ENCODE data around the gene PRH1. TPM values are rescaled to one million over a fixed set of nuclear protein-coding genes. Genes with fewer than 3 reads are reported as not detected.

The PRH1 gene
- total and polyA plus RNA-seq, 2 of the 8 experiments (the other 6 are each of a cell fraction or from before 2014, with no cell fraction given), result 4.5 to 6.5 TPM

- Histone ChIP-seq H3K4me3 (ENCODE audit: extremely low read depth in 1 of 4, insufficient read depth in 2 of 4, low read depth in 3 of 4, low read length in 4 of 4) (no peak overlapping the region), H3K27ac (ENCODE audit: low read depth, low read length) (no peak overlapping the region), H4K91ac (replicated peaks; ENCODE audit: insufficient read length, low read length) (no peak overlapping the region), H3K56ac (replicated peaks; ENCODE audit: insufficient read length, low read depth, low read length) (no peak overlapping the region), H3K23me2 (ENCODE audit: low read depth, low read length) (no peaks in the 10 kb centered on the region), H3K4ac (replicated peaks; ENCODE audit: insufficient read length, low read depth, low read length) (no peak overlapping the region), H2BK15ac (ENCODE audit: low read length) (no peak overlapping the region), H3K4me2 (ENCODE audit: insufficient read depth in 1 of 2, low read depth in 2 of 2, low read length in 2 of 2) (no peak overlapping the region), H3K18ac (ENCODE audit: extremely low read depth, low read length) (no peak overlapping the region), H2BK5ac (ENCODE audit: low read depth, low read length) (no peak overlapping the region; the same call in 1 of the 2 replicates), H4K8ac (ENCODE audit: extremely low read depth, insufficient read depth, low read length) (no peak overlapping the region; the same call in 1 of the 2 replicates), H3K23ac (ENCODE audit: insufficient read length) (no peak overlapping the region), H4K5ac (ENCODE audit: insufficient read length, low read depth, low read length) (no peak overlapping the region), H2BK20ac (ENCODE audit: low read length) (no peak overlapping the region), H2BK12ac (ENCODE audit: low read depth, low read length) (no peak overlapping the region), H3K4me1 (replicated peaks in 1 of 4; ENCODE audit: control insufficient read depth in 3 of 4, insufficient read depth in 4 of 4, low read length in 3 of 4) (no peaks in the 10 kb centered on the region), H2AFZ (ENCODE audit: low read length) (no peak overlapping the region), H3K9me3 (ENCODE audit: insufficient read depth in 2 of 2, low read depth in 1 of 2, low read length in 1 of 2) (peaks cover 18 to 20% of the 10 kb centered on the region in 2 experiments), H3K9ac (replicated peaks in 1 of 4; ENCODE audit: extremely low read depth in 1 of 4, low read depth in 3 of 4, low read length in 3 of 4) (no peak overlapping the region), H3K36me3 (ENCODE audit: control insufficient read depth in 2 of 4, insufficient read depth in 4 of 4, low read length in 3 of 4) (peaks cover 0 to 14% (median 3%) of the 10 kb centered on the region in 4 experiments; a peak in 3 of 8 replicates), H3K14ac (ENCODE audit: insufficient read length) (no peak overlapping the region), H2AK5ac (ENCODE audit: low read depth, low read length) (peak overlapping the region; percentile 87; the same call in 1 of the 2 replicates), H3K79me2 (ENCODE audit: control insufficient read depth in 1 of 2, insufficient read depth in 2 of 2, low read length in 2 of 2) (no peaks in the 10 kb centered on the region), H4K20me1 (replicated peaks in 1 of 2; ENCODE audit: control insufficient read depth in 1 of 2, insufficient read depth in 2 of 2, low read length in 2 of 2) (peaks cover 0 to 3% of the 10 kb centered on the region in 2 experiments), H3K27me3 (replicated peaks in 1 of 4; ENCODE audit: control insufficient read depth in 3 of 4, extremely low read depth in 1 of 4, insufficient read depth in 3 of 4, low read length in 3 of 4) (no peaks in the 10 kb centered on the region), H3K79me1 (ENCODE audit: low read depth, low read length) (no peaks in the 10 kb centered on the region), H2BK120ac (replicated peaks; ENCODE audit: low read depth, low read length) (no peak overlapping the region)
- FAIRE-seq, result no peak
- DNase-seq (ENCODE audit: low read depth in 1 of 2, low spot score in 2 of 2), result no peak
- WGBS, 2 experiments (ENCODE audit: extremely low coverage in 1 of 2, insufficient coverage in 1 of 2, insufficient read length in 1 of 2, insufficient replicate concordance in 2 of 2, low coverage in 1 of 2, low lambda C conversion rate in 2 of 2, missing lambda C conversion rate in 1 of 2), result 94% methylated on average over 2 of the region's 2 CpGs; no CpG with 5 or more reads in 1 of the 2 experiments
- POLR2A ChIA-PET (ENCODE audit: partially characterized antibody), result no interaction called here
- CTCF ChIA-PET (ENCODE audit: partially characterized antibody), result interaction anchor here (1.3 to 2.0 kb wide), 2 partner anchors 13 to 346 kb away, joined by 3 to 6 read pairs; no protein-coding TSS in a partner anchor
- no peak for TF ChIP-seq KDM4A (IDR thresholded peaks at IDR 0.05; ENCODE audit: low read depth, low read length, severe bottlenecking)
- TF ChIP-seq TCF12 (IDR thresholded peaks at IDR 0.05; ENCODE audit: low read depth, low read length), result no peak
- no peak for TF ChIP-seq EGR1 (IDR thresholded peaks at IDR 0.05; ENCODE audit: borderline replicate concordance, low read depth, low read length)
- no peak for TF ChIP-seq SIX5 (IDR thresholded peaks at IDR 0.05; ENCODE audit: low read depth, low read length)
- no peak for TF ChIP-seq BCL11A (IDR thresholded peaks at IDR 0.05; ENCODE audit: low read depth in 2 of 2, low read length in 2 of 2)
Observed at GRCh38 chr12:10853776-10854175, 30.3 kb downstream of the PRH1 start.

Data from H1 (cell line).